GM19193 (cell line): ENCODE data around the gene MRPL27.
A peak's percentile ranks its signal among the peaks of the same experiment; 100 is the strongest.

Source experiments
- POLR2A ChIP-seq: IDR thresholded peaks from 4 replicates; pipeline ENCODE4 v1.6.1; 2011; ENCODE audit not compliant: insufficient read depth, insufficient read length; ENCODE audit errors: extremely low read depth

Gene MRPL27

GRCh38 chr17:50372758-50373556, at the start of gene MRPL27, which contains the start of gene EME1:
Gene MRPL27 (minus strand): TSS chr17:50373184. CDS start chr17:50373170, 14 bp downstream.
Gene EME1 (plus strand): TSS chr17:50373229. CDS start chr17:50375209, 1,980 bp downstream.
- TF ChIP-seq POLR2A, result peak; percentile 95

GRCh38 chr17:50422738-50423137, 49.8 kb upstream of the MRPL27 start:
- no peak for TF ChIP-seq POLR2A

DNA sequence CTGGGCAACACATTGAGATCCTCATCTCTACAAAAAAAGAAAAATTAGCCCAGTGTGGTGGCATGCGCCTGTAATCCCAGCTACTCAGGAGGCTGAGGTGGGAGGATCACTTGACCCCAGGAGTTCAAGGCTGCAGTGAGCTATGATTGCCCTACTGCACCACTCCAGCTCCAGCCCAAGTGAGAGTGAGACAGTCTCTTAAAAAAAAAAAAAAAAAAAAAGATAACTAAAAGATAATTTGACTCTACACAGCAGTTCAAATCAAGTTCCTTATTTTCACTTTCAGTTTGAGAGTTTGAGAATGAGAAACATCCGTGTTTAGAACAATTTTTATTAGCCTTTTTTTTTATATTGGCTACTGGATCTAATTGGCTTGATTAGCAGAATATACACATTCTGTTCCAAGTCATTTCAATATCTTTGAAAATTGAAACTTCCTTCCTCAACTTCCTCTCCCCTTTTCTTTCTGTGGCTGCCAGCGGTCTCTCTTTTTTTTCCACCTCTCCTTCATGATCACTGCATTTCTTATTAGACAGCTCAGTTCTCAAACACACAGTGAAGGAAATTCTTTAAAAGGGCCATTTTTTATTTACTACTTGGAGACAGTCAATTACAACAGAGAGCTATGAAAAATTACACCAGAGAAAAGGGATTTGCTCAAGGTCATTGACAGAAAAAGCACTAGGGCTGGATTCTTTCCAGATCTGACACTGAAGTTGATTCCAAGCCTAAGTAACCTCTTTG, 48.5 kb upstream of the MRPL27 start:
- TF ChIP-seq POLR2A, result no peak

DNA sequence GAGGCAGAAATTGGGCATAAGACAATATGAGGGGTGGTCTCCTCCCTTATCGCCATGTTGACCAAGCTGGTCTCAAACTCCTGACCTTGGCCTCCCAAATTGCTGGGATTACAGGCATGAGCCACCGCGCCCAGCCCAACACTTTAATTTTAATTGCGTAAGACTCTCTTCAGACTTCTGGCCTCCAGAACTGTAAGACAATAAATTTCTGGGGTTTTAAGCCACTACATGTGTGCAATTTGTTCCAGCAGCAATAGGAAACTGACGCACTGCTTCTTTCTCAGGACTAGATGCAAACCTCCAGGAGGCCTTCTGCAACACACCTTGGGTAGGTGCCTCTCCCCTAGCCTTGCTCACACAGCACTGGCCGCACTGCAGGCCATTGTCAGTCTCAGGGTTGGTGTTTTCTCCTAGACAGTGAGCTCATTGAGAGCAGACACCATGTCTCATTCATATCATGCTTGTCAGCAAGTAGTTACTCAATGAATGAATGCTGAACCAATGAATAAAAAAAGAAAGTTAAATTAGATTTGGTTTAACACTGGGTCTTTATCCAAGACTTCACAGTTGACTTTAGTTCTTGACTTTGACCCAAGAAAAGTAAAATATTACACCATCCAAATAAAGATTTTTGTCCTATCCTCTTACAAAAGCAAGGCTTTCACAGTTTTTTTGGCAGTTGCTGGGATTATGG, 47.6 kb upstream of the MRPL27 start:
- no peak for TF ChIP-seq POLR2A

- no peak for TF ChIP-seq POLR2A
Observed at GRCh38 chr17:50414808-50415207, 41.8 kb upstream of the MRPL27 start.

- no peak for TF ChIP-seq POLR2A
Observed at GRCh38 chr17:50412188-50412732, 39.3 kb upstream of the MRPL27 start.

GRCh38 chr17:50407921-50408320, 34.9 kb upstream of the MRPL27 start:
- no peak for TF ChIP-seq POLR2A

DNA sequence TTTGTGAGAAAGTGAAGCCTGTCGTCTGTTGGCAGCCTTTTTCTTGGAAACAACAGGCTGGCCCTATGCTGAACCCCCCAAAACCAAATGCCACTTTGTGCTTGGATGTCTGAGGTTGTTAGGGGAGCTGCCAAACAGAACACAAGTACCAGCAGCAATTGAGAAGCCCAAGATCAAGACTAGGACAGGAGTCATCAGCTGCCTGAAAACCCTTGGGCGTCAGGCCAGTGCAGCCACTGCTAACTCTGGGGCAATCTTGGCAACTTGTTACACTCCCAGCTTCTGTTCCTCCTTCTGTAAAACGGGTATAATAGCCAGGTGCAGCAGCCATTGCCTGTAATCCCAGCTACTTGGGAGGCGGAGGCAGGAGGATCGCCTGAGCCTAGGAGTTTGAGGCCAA, 33.6 kb upstream of the MRPL27 start:
- no peak for TF ChIP-seq POLR2A

- TF ChIP-seq POLR2A, result no peak
Observed at GRCh38 chr17:50397919-50398285, 24.9 kb upstream of the MRPL27 start.

DNA sequence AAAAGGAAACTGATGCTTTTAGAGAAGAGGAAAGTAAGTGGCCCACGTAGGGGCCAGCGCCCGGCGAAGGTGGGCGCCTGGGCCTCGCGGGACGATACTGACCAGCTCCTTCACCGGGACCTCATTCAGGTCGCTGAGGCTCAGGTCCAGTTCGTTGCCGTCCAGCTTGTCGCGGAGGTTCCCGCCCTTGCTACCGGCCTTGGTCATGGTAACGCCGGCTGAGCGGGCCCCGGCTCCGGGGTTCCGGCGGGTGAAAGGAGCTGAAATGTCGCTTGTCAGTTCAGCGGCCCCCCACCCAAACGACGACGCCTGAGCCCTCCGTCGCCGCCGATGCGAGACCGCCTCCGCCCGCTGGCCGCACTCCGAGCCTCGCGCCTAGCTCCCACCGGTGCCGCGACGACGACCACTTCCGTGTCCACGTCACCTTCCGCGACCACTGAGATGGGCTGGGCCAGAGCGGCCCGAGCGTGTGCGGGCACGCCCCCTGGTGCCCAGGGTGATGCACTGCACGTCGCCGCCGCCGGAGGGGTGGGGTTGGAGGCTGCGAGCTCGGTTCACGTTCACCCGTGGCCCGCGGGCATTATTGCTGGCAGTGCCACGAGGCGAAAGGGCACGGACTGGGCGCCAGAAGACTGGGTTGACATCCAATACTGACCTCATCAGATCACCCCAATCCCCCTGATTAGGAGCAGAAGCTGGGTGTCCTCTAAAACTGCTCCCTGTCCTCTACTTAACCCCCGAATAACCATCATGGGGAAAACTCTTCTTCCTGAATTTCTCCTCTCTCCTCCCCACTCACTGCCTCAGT, 24.3 kb upstream of the MRPL27 start, which contains the start of gene LRRC59:
TSS of gene LRRC59 (minus strand) at position 413 of the 808 bp plus-strand sequence. CDS start at position 207, 206 bp downstream.
- TF ChIP-seq POLR2A, result peak; percentile 93

DNA sequence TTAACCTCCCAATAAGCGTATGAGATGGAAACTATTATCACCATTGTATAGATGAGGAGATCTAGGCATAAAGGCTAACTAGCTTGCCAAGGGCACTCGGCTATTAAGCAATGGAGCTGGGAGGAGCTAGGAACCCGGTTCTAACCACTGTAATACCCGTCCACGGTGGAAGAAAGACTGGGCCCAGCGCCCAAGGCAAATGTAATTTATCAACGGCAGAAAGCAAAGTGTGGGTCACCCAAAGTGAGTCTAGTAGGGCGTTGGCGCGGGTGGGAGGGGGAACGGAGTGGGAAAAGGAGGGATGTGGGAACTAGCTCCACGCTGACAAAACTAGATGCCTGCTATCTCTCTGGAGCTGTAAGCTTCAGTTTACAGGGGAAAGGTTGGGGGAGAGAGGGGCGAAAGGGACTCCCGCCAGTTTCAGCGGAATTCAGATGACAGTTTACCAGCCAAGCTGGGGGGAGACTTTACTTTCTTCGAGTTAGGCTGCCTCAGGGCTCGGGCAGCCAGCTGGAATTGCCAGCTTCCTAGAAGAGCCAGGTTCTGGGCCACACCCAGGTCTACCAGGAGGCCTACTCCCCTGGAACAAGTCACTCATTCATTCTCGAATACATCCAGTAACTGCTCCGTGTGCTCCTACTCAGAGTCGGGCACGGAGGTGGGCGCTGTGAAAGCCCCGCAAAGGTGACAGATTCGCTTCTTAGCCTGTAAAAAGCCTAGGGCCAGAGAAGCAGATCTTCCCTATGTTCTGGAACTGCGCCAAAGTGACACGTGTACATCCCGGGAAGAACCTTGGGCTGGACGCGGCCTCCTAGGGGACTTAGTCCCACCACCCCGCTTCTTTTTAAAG, 23.5 kb upstream of the MRPL27 start:
- TF ChIP-seq POLR2A, result no peak

- no peak for TF ChIP-seq POLR2A
Observed at GRCh38 chr17:50394711-50395110, 21.7 kb upstream of the MRPL27 start.

DNA sequence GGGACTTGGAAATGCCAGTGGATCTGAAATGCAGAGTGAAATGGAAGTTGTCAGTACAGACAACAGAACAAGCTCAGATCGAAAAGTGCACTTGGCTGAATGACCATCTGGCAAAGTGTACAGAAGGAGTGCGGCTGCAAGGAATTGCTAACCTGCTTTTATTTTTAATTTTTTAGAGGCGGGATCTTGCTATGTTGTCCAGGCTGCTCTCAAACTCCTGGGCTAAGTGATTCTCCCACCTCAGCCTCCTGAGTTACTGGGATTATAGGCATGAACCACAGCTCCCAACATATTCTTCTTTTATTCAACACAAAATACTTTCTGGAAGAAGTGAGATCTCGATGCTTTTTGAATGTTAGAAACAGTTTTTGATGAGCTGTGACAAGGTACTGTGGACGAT, 20.7 kb upstream of the MRPL27 start:
- TF ChIP-seq POLR2A, result no peak
